Pulmonary artery endothelial cell (primary cell): ENCODE measurements around the gene EIF3K. TPM values are rescaled to one million over a fixed set of nuclear protein-coding genes. Genes with fewer than 3 reads are reported as not detected.

Experiments
- DNase-seq: peaks from one replicate; pipeline ENCODE4 v3.0.0-alpha.2; 2011; ENCODE audit warnings: low read depth, low spot score
- total RNA-seq: library from RNA; depleted of rRNA; stranded (reverse); fragments of >200 nt; gene quantifications from 2 replicates; pipeline ENCODE4 v1.2.3, GENCODE V29; 2014

The EIF3K gene
- total RNA-seq, 1 donor from 2014 or later = 457 TPM

- DNase-seq = peak; percentile 90
Measured at GRCh38 chr19:38665950-38666662, 47.1 kb downstream of the EIF3K start.

- DNase-seq = peak; percentile 83
Measured at GRCh38 chr19:38666663-38667511, 47.9 kb downstream of the EIF3K start.

GRCh38 chr19:38667661-38668171 lies 48.7 kb downstream of the EIF3K start:
- DNase-seq = no peak

GRCh38 chr19:38669552-38669951 lies 50.6 kb downstream of the EIF3K start:
- no peak for DNase-seq

GRCh38 chr19:38670921-38671398 lies 52.0 kb downstream of the EIF3K start:
- DNase-seq = no peak

- no peak for DNase-seq
Measured at GRCh38 chr19:38671654-38672053, 52.7 kb downstream of the EIF3K start.

- no peak for DNase-seq
Measured at GRCh38 chr19:38673030-38673429, 54.0 kb downstream of the EIF3K start.

- no peak for DNase-seq
Measured at GRCh38 chr19:38674388-38675171, 55.6 kb downstream of the EIF3K start.

- no peak for DNase-seq
Measured at GRCh38 chr19:38675611-38676010, 56.6 kb downstream of the EIF3K start.

- DNase-seq = no peak
Measured at GRCh38 chr19:38676023-38676877, 57.3 kb downstream of the EIF3K start.

GRCh38 chr19:38676878-38677646 lies 58.1 kb downstream of the EIF3K start:
- DNase-seq = no peak

- no peak for DNase-seq
Measured at GRCh38 chr19:38678217-38678890, 59.4 kb downstream of the EIF3K start.

- no peak for DNase-seq
Measured at GRCh38 chr19:38678891-38679494, 60.0 kb downstream of the EIF3K start.

GRCh38 chr19:38679839-38680238 lies 60.9 kb downstream of the EIF3K start:
- no peak for DNase-seq

- DNase-seq = no peak
Measured at GRCh38 chr19:38682195-38682867, 63.3 kb downstream of the EIF3K start.

GRCh38 chr19:38682872-38683392 lies 63.9 kb downstream of the EIF3K start:
- DNase-seq = no peak

- DNase-seq = no peak
Measured at GRCh38 chr19:38683393-38684077, 64.5 kb downstream of the EIF3K start.
